Activated T-cell treated with anti-CD3 and anti-CD28 coated beads for 1 hour (primary cell): ENCODE results near the gene ELP5.

Source experiments
- DNase-seq: peaks from one replicate; pipeline ENCODE4 v3.0.0-alpha.2; 2020; ENCODE audit warnings: low read depth

Gene ELP5

GRCh38 chr17:7252176-7253043, at the start of gene ELP5:
TSS of gene ELP5 (plus strand) at chr17:7252215. CDS start at chr17:7252551, 336 bp downstream.
- DNase-seq = peak; percentile 99

GRCh38 chr17:7203391-7203790, 48.6 kb upstream of the ELP5 start:
- DNase-seq = no peak

GRCh38 chr17:7204336-7204735, 47.7 kb upstream of the ELP5 start:
- no peak for DNase-seq

- DNase-seq = peak; percentile 88
Measured at GRCh38 chr17:7204828-7205461, 47.1 kb upstream of the ELP5 start.

GRCh38 chr17:7205561-7205960, 46.5 kb upstream of the ELP5 start:
- DNase-seq = no peak

GRCh38 chr17:7207120-7208001, 44.7 kb upstream of the ELP5 start:
- DNase-seq = no peak

GRCh38 chr17:7208027-7208571, 43.9 kb upstream of the ELP5 start:
- no peak for DNase-seq

- no peak for DNase-seq
Measured at GRCh38 chr17:7208754-7209460, 43.1 kb upstream of the ELP5 start.

- DNase-seq = no peak
Measured at GRCh38 chr17:7211491-7212273, 40.3 kb upstream of the ELP5 start.

- DNase-seq = no peak
Measured at GRCh38 chr17:7213895-7214299, 38.1 kb upstream of the ELP5 start.

- DNase-seq = peak; percentile 98
Measured at GRCh38 chr17:7214300-7215135, 37.5 kb upstream of the ELP5 start.

GRCh38 chr17:7215136-7215638, 36.8 kb upstream of the ELP5 start:
- no peak for DNase-seq

- no peak for DNase-seq
Measured at GRCh38 chr17:7215652-7216180, 36.3 kb upstream of the ELP5 start.

GRCh38 chr17:7216242-7217112, 35.5 kb upstream of the ELP5 start:
- no peak for DNase-seq

- DNase-seq = no peak
Measured at GRCh38 chr17:7217113-7217987, 34.7 kb upstream of the ELP5 start.

- no peak for DNase-seq
Measured at GRCh38 chr17:7218166-7218565, 33.8 kb upstream of the ELP5 start.

GRCh38 chr17:7218758-7219157, 33.3 kb upstream of the ELP5 start:
- no peak for DNase-seq
